OCI-LY7 (cell line): ENCODE measurements around the gene PLCG1. TPM values are rescaled to one million over a fixed set of nuclear protein-coding genes. Genes with fewer than 3 reads are reported as not detected.

Experiments used
- BruUV-seq: library from RNA; stranded (reverse); fragments of 400-500 nt; replicated peaks from 2 replicates; lab custom pipeline; 2021; lab: Mats Ljungman, UMichigan
- CTCF ChIA-PET: fragments of 300-600 bp; sonication (Branson Sonifier 250); formaldehyde crosslinking; loops from one replicate; lab custom pipeline; 2022; ENCODE audit warnings: antibody characterized with exemption; ENCODE audit not compliant: unreplicated experiment; lab: Charles Lee
- POLR2A ChIA-PET: fragments of 300-600 bp; sonication (Branson Sonifier 250); formaldehyde crosslinking; loops from one replicate; lab custom pipeline; 2022; ENCODE audit warnings: antibody characterized with exemption; lab: Charles Lee
- DNase-seq: peaks from one replicate; pipeline ENCODE4 v3.0.0-alpha.2; 2015; ENCODE audit warnings: low spot score
- H2AFZ ChIP-seq: fragments of 200-600 bp; sonication (generic), shearing (Covaris generic); 2 replicates; pipeline ENCODE4 v1.6.1; 2014; ENCODE audit warnings: mild to moderate bottlenecking, antibody characterized with exemption, low read length, moderate library complexity
- H3K27ac ChIP-seq: fragments of 200-600 bp; sonication (generic); 2 replicates; pipeline ENCODE4 v1.5.1; 2014; ENCODE audit warnings: mixed run types, low read depth, mild to moderate bottlenecking, moderate library complexity, low read length, inconsistent platforms; ENCODE audit not compliant: poor library complexity, severe bottlenecking
- H3K36me3 ChIP-seq: fragments of 200-600 bp; sonication (generic); 2 replicates; pipeline ENCODE4 v1.6.1; 2014; ENCODE audit warnings: mild to moderate bottlenecking, antibody characterized with exemption, low read length, moderate library complexity, mixed read lengths; ENCODE audit not compliant: insufficient read depth
- H3K4me1 ChIP-seq: fragments of 200-600 bp; sonication (generic); 2 replicates; pipeline ENCODE4 v1.5.1; 2014; ENCODE audit warnings: mild to moderate bottlenecking, low read length; ENCODE audit not compliant: insufficient read depth, poor library complexity, severe bottlenecking
- H3K4me2 ChIP-seq: fragments of 200-600 bp; sonication (generic); 2 replicates; pipeline ENCODE4 v1.6.1; 2014; ENCODE audit warnings: mild to moderate bottlenecking, low read length
- H3K4me3 ChIP-seq: fragments of 200-600 bp; sonication (generic); 2 replicates; pipeline ENCODE4 v1.5.1; 2014; ENCODE audit warnings: mild to moderate bottlenecking, low read depth, low read length; ENCODE audit not compliant: poor library complexity, severe bottlenecking
- H3K79me2 ChIP-seq: fragments of 200-600 bp; sonication (generic); 2 replicates; pipeline ENCODE4 v1.6.1; 2016; ENCODE audit warnings: low read depth, mild to moderate bottlenecking, low read length, moderate library complexity, mixed read lengths; ENCODE audit not compliant: insufficient read depth
- H3K9me2 ChIP-seq: fragments of 200-600 bp; sonication (generic); 2 replicates; pipeline ENCODE4 v1.6.1; 2016; ENCODE audit warnings: mild to moderate bottlenecking, low read length, mixed read lengths; ENCODE audit not compliant: insufficient read depth
- H3K9me3 ChIP-seq: fragments of 200-600 bp; sonication (generic); 2 replicates; pipeline ENCODE4 v1.6.1; 2014; ENCODE audit warnings: mild to moderate bottlenecking, mixed run types, low read length, mixed read lengths
- H4K20me1 ChIP-seq: fragments of 200-600 bp; sonication (generic); 2 replicates; pipeline ENCODE4 v1.6.1; 2014; ENCODE audit warnings: mild to moderate bottlenecking, antibody characterized with exemption, low read length, moderate library complexity, mixed read lengths; ENCODE audit not compliant: insufficient read depth
- CTCF ChIP-seq: fragments of 200-600 bp; sonication (generic); conservative IDR thresholded peaks from 2 replicates; pipeline ENCODE4 v1.5.1; 2014; ENCODE audit warnings: mild to moderate bottlenecking, antibody characterized with exemption, low read length, moderate library complexity, mixed read lengths
- EZH2phosphoT487 ChIP-seq: fragments of 200-600 bp; sonication (generic); IDR thresholded peaks from 2 replicates; pipeline ENCODE4 v1.6.1; 2018; ENCODE audit warnings: low read depth, borderline replicate concordance, mild to moderate bottlenecking, mixed run types, antibody characterized with exemption, low read length, moderate library complexity, mixed read lengths
- intact Hi-C: fragments of 100-400 bp; cut with micrococcal nuclease; formaldehyde crosslinking; loops from one replicate; pipeline ENCODE4 v1.10.0; 2022; ENCODE audit not compliant: unreplicated experiment
- total RNA-seq, 2 experiments: library from RNA; depleted of rRNA in 1 of 2; stranded (reverse); fragments of >200 nt in 1 of 2; shearing (Covaris generic) in 1 of 2; gene quantifications; 2 replicates each; pipeline ENCODE4 v1.2.3, GENCODE V29; 2014 to 2022

The PLCG1 gene
- total RNA-seq, 2 experiments from 2014 or later: 103 to 121 TPM

GRCh38 chr20:41176711-41177552 is 39.6 kb downstream of the PLCG1 start:
- H2AFZ ChIP-seq: no peak overlapping the region
- BruUV-seq: no TSS peak
- peaks cover 62% of the 10 kb centered on the region for H3K36me3 ChIP-seq
- DNase-seq: no peak
- H3K9me3 ChIP-seq: no peaks in the 10 kb centered on the region
- CTCF ChIA-PET: no interaction called here
- no peaks in the 10 kb centered on the region for H3K9me2 ChIP-seq
- H3K4me3 ChIP-seq: no peak overlapping the region
- no peaks in the 10 kb centered on the region for H3K4me1 ChIP-seq
- H4K20me1 ChIP-seq: no peaks in the 10 kb centered on the region
- H3K4me2 ChIP-seq: no peak overlapping the region
- H3K27ac ChIP-seq: no peak overlapping the region
- no peaks in the 10 kb centered on the region for H3K79me2 ChIP-seq
- TF ChIP-seq EZH2phosphoT487 (no peak), CTCF (no peak)
- POLR2A ChIA-PET: no interaction called here
- intact Hi-C loops: no loop called here

GRCh38 chr20:41177636-41178035 is 40.3 kb downstream of the PLCG1 start:
- no peaks in the 10 kb centered on the region for H3K9me2 ChIP-seq
- H4K20me1 ChIP-seq: no peaks in the 10 kb centered on the region
- no peaks in the 10 kb centered on the region for H3K9me3 ChIP-seq
- TF ChIP-seq CTCF: no peak
- TF ChIP-seq EZH2phosphoT487: no peak
- H3K4me1 ChIP-seq: no peaks in the 10 kb centered on the region
- no peak overlapping the region for H2AFZ ChIP-seq
- ChIA-PET CTCF (no interaction called here), POLR2A (no interaction called here)
- intact Hi-C loops: no loop called here
- H3K27ac ChIP-seq: no peak overlapping the region
- BruUV-seq: no TSS peak
- no peaks in the 10 kb centered on the region for H3K79me2 ChIP-seq
- H3K36me3 ChIP-seq: peaks cover 55% of the 10 kb centered on the region
- H3K4me3 ChIP-seq: no peak overlapping the region
- no peak for DNase-seq
- H3K4me2 ChIP-seq: no peak overlapping the region

GRCh38 chr20:41178495-41178894 is 41.2 kb downstream of the PLCG1 start:
- POLR2A ChIA-PET: no interaction called here
- intact Hi-C loops: no loop called here
- TF ChIP-seq CTCF (no peak), EZH2phosphoT487 (no peak)
- CTCF ChIA-PET: no interaction called here
- H3K4me3 ChIP-seq: no peak overlapping the region
- no TSS peak for BruUV-seq
- DNase-seq: no peak
- H4K20me1 ChIP-seq: no peaks in the 10 kb centered on the region
- H3K36me3 ChIP-seq: peaks cover 48% of the 10 kb centered on the region
- no peaks in the 10 kb centered on the region for H3K4me1 ChIP-seq
- H3K9me3 ChIP-seq: no peaks in the 10 kb centered on the region
- H3K4me2 ChIP-seq: no peak overlapping the region
- H3K79me2 ChIP-seq: no peaks in the 10 kb centered on the region
- no peak overlapping the region for H3K27ac ChIP-seq
- no peaks in the 10 kb centered on the region for H3K9me2 ChIP-seq
- H2AFZ ChIP-seq: no peak overlapping the region
